RWPE2 (cell line): ENCODE results near the gene PEA15.

Experiments
- ATAC-seq: fragments of 200-7000 bp; cut with Tn5 transposase; 3 replicates; pipeline ENCODE4 v1.9.1; 2021; ENCODE audit warnings: low read depth
- DNase-seq: peaks from one replicate; pipeline ENCODE4 v3.0.0-alpha.2; 2020; ENCODE audit warnings: low spot score
- H3K27ac ChIP-seq: fragments of 450-650 bp; 2 replicates; pipeline ENCODE4 v1.5.1; 2017; ENCODE audit warnings: mild to moderate bottlenecking; ENCODE audit not compliant: poor library complexity, severe bottlenecking
- H3K27me3 ChIP-seq: fragments of 250-450 bp; sonication (Bioruptor Pico); 2 replicates; pipeline ENCODE4 v1.5.1; 2021; ENCODE audit warnings: mild to moderate bottlenecking, moderate library complexity; ENCODE audit not compliant: insufficient read depth, poor library complexity, severe bottlenecking
- H3K36me3 ChIP-seq: fragments of 250-450 bp; sonication (Bioruptor Pico); 2 replicates; pipeline ENCODE4 v1.5.1; 2020; ENCODE audit warnings: low read depth, mild to moderate bottlenecking, moderate library complexity
- H3K4me1 ChIP-seq: fragments of 250-450 bp; sonication (Bioruptor Pico); 2 replicates; pipeline ENCODE4 v1.5.1; 2021; ENCODE audit warnings: mild to moderate bottlenecking, moderate library complexity; ENCODE audit not compliant: insufficient read depth, poor library complexity, severe bottlenecking
- H3K4me3 ChIP-seq: fragments of 250-450 bp; sonication (Bioruptor Pico); 2 replicates; pipeline ENCODE4 v1.5.1; 2021; ENCODE audit warnings: mild to moderate bottlenecking, moderate library complexity; ENCODE audit not compliant: severe bottlenecking
- H3K9me3 ChIP-seq: fragments of 250-450 bp; sonication (Bioruptor Pico); 2 replicates; pipeline ENCODE4 v1.5.1; 2021; ENCODE audit warnings: mild to moderate bottlenecking, moderate library complexity; ENCODE audit not compliant: severe bottlenecking
- TF ChIP-seq, protein P1 (sequence below): fragments of 450-650 bp; IDR thresholded peaks from one replicate; pipeline ENCODE4 v1.5.1; 2017; ENCODE audit warnings: mild to moderate bottlenecking, moderate library complexity; ENCODE audit not compliant: poor library complexity, severe bottlenecking

PEA15 gene

DNA sequence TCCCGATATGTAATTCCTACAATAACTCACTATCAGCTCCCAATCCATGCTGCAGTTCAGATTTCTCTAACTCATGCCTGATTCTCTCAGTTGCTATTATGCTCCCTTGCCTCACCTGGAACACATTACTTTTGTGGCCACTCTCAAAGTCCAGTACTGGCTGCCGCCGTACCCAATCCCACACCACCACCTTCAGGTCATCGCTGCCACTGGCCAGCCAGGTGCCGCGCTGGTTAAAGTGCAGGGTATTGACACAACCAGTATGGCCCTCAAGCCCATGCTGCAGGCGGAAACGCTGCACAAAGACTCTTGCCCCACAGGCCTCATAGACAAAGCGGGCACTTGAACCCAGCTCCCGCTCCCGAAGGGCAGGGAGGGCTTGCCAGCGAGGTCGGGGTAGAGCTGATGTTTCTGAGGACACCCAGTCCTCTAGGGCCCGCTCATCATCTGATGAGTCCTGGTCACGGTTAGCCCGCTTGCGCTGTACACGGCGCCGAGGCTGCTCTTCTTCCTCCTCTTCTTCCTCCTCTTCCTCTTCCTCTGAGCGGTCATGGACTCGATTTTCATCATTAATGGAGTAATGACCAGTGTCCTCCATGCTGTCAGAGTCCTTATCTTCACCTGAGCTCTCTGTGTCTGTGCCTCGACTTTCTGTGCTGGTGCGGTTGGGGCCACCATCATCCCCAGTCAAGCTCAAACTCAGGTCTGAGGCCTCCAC is 34.6 kb downstream of the PEA15 start:
- TF ChIP-seq, protein P1, sequence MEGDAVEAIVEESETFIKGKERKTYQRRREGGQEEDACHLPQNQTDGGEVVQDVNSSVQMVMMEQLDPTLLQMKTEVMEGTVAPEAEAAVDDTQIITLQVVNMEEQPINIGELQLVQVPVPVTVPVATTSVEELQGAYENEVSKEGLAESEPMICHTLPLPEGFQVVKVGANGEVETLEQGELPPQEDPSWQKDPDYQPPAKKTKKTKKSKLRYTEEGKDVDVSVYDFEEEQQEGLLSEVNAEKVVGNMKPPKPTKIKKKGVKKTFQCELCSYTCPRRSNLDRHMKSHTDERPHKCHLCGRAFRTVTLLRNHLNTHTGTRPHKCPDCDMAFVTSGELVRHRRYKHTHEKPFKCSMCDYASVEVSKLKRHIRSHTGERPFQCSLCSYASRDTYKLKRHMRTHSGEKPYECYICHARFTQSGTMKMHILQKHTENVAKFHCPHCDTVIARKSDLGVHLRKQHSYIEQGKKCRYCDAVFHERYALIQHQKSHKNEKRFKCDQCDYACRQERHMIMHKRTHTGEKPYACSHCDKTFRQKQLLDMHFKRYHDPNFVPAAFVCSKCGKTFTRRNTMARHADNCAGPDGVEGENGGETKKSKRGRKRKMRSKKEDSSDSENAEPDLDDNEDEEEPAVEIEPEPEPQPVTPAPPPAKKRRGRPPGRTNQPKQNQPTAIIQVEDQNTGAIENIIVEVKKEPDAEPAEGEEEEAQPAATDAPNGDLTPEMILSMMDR: no peak
- DNase-seq: no peak
- no peak overlapping the region for H3K4me3 ChIP-seq
- no peak for ATAC-seq
- H3K27me3 ChIP-seq: no peaks in the 10 kb centered on the region
- H3K36me3 ChIP-seq: peaks cover 79% of the 10 kb centered on the region
- no peaks in the 10 kb centered on the region for H3K4me1 ChIP-seq
- no peak overlapping the region for H3K27ac ChIP-seq
- no peaks in the 10 kb centered on the region for H3K9me3 ChIP-seq

GRCh38 chr1:160243767-160244166 is 38.6 kb downstream of the PEA15 start:
- peaks cover 46% of the 10 kb centered on the region for H3K36me3 ChIP-seq
- H3K9me3 ChIP-seq: no peaks in the 10 kb centered on the region
- no peak overlapping the region for H3K4me3 ChIP-seq
- H3K27me3 ChIP-seq: no peaks in the 10 kb centered on the region
- TF ChIP-seq, protein P1: no peak
- no peak overlapping the region for H3K27ac ChIP-seq
- ATAC-seq (no peak), DNase-seq (no peak)
- no peaks in the 10 kb centered on the region for H3K4me1 ChIP-seq

GRCh38 chr1:160244209-160244608 is 39.0 kb downstream of the PEA15 start:
- H3K36me3 ChIP-seq: peaks cover 42% of the 10 kb centered on the region
- DNase-seq: no peak
- H3K9me3 ChIP-seq: no peaks in the 10 kb centered on the region
- H3K27me3 ChIP-seq: no peaks in the 10 kb centered on the region
- TF ChIP-seq, protein P1: no peak
- H3K27ac ChIP-seq: no peak overlapping the region
- no peak for ATAC-seq
- no peaks in the 10 kb centered on the region for H3K4me1 ChIP-seq
- no peak overlapping the region for H3K4me3 ChIP-seq

DNA sequence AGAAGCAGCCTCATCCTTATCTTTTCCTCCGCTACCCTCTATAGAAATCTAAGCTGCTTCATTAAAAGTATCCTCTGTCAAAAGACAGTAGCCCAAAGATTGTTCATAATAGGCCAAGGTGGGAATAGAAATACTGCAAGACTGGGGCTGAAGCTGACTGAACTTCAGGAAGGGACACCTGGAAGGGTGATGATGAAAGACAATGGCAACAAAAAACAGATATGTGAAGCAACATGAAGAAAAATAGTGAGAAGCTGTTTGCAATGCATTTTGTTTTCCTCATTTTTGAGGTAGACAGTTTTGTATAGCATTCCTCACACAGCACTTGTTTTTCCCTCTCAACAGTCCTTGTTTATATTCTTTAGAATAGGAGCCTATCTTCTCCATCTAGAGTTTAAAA is 40.2 kb downstream of the PEA15 start:
- Histone ChIP-seq H3K4me1 (no peaks in the 10 kb centered on the region), H3K27ac (no peak overlapping the region), H3K36me3 (peaks cover 30% of the 10 kb centered on the region), H3K9me3 (no peaks in the 10 kb centered on the region), H3K4me3 (no peak overlapping the region), H3K27me3 (no peaks in the 10 kb centered on the region)
- TF ChIP-seq, protein P1: no peak
- ATAC-seq (no peak), DNase-seq (no peak)

DNA sequence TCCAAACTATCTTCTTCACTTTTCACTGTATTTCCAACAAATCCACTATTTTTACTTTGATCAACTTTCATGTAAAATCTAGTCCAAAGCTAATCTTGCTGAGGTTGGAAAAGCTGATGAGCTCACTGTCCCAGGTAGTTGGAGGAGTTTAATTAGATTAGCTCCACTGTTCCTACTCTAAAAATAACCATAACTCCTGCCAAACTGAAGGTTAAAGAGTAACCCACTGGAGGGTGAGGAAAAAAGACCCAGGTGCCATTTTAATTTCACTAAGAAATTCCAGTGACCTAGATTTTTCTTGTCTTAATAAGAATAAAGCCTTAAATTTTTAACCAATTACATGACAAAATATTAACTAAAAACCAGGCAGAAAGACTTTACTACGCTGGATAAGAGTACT is 41.9 kb downstream of the PEA15 start:
- Histone ChIP-seq H3K27me3 (no peaks in the 10 kb centered on the region), H3K36me3 (peaks cover 29% of the 10 kb centered on the region), H3K9me3 (no peaks in the 10 kb centered on the region), H3K27ac (no peak overlapping the region), H3K4me1 (no peaks in the 10 kb centered on the region), H3K4me3 (no peak overlapping the region)
- ATAC-seq (no peak), DNase-seq (no peak)
- TF ChIP-seq, protein P1: no peak
